ENCODE measurements around the gene NPPB. TPM values are rescaled to one million over a fixed set of nuclear protein-coding genes. Genes with fewer than 3 reads are reported as not detected.

Gene NPPB
- total and polyA plus RNA-seq, 9 of the 15 experiments (the other 6 are each of a cell fraction or from before 2014, with no cell fraction given) = not detected

DNA sequence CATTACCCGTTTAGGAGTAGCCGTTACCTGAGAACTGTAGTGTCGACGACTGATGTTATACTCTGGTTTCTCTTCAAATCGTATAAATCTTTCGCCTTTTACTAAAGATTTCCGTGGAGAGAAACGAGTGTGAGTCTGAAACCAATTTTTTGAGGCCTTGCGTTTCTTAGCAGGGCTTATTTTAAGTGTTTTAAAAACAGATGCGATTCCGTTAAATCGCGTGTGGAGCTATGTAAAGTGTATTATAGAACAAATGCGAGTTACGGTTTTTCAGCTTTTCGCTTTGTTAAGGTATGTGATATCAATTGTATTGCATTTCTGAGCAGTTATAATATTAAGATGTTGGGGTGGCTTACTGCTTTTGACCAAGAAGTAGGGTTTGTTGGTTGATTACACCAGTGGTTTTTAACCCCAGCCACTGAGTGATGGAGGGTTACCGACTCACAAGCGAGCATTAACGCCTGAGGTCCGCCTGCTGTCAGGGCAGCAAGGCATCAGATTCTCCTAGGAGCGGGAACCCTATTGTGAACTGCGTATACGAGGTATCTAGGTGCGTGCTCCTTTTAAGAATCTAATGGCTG lies 49.4 kb upstream of the NPPB start (continued):
- TF ChIP-seq, protein P1, sequence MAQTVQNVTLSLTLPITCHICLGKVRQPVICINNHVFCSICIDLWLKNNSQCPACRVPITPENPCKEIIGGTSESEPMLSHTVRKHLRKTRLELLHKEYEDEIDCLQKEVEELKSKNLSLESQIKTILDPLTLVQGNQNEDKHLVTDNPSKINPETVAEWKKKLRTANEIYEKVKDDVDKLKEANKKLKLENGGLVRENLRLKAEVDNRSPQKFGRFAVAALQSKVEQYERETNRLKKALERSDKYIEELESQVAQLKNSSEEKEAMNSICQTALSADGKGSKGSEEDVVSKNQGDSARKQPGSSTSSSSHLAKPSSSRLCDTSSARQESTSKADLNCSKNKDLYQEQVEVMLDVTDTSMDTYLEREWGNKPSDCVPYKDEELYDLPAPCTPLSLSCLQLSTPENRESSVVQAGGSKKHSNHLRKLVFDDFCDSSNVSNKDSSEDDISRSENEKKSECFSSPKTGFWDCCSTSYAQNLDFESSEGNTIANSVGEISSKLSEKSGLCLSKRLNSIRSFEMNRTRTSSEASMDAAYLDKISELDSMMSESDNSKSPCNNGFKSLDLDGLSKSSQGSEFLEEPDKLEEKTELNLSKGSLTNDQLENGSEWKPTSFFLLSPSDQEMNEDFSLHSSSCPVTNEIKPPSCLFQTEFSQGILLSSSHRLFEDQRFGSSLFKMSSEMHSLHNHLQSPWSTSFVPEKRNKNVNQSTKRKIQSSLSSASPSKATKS (CRISPR knock-in tag; IDR thresholded peaks at IDR 0.05) = peak; percentile 96
- peak; percentile 84 for TF ChIP-seq ELF1 (tag; IDR thresholded peaks at IDR 0.05)
- TF ChIP-seq SMARCA4 (IDR thresholded peaks at IDR 0.05) = no peak; the same call in 1 of the 2 replicates
- no peak for TF ChIP-seq MCM2 (IDR thresholded peaks at IDR 0.05; ENCODE audit: low read depth)
- TF ChIP-seq DIDO1 (tag; IDR thresholded peaks at IDR 0.05; ENCODE audit: low read depth) = no peak; the same call in 1 of the 2 replicates
- TF ChIP-seq, protein P2, sequence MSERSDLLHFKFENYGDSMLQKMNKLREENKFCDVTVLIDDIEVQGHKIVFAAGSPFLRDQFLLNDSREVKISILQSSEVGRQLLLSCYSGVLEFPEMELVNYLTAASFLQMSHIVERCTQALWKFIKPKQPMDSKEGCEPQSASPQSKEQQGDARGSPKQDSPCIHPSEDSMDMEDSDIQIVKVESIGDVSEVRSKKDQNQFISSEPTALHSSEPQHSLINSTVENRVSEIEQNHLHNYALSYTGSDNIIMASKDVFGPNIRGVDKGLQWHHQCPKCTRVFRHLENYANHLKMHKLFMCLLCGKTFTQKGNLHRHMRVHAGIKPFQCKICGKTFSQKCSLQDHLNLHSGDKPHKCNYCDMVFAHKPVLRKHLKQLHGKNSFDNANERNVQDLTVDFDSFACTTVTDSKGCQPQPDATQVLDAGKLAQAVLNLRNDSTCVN (CRISPR knock-in tag; IDR thresholded peaks at IDR 0.05) = peak; percentile 100
- no peak for TF ChIP-seq ZNF79 (CRISPR knock-in tag; IDR thresholded peaks at IDR 0.05; ENCODE audit: low read depth)
- TF ChIP-seq PRMT5 (CRISPR knock-in tag; IDR thresholded peaks at IDR 0.05) = no peak
- TF ChIP-seq PCBP1 (IDR thresholded peaks at IDR 0.05; ENCODE audit: low read depth, low read length, poor library complexity, severe bottlenecking) = no peak
- TF ChIP-seq NCOR1 (IDR thresholded peaks at IDR 0.05) = peak; percentile 98
- TF ChIP-seq ZNF830 (CRISPR knock-in tag; IDR thresholded peaks at IDR 0.05) = peak; percentile 99
- no peak; the same call in 1 of the 2 replicates for TF ChIP-seq GTF2A2 (tag; IDR thresholded peaks at IDR 0.05)
- TF ChIP-seq, protein P3, sequence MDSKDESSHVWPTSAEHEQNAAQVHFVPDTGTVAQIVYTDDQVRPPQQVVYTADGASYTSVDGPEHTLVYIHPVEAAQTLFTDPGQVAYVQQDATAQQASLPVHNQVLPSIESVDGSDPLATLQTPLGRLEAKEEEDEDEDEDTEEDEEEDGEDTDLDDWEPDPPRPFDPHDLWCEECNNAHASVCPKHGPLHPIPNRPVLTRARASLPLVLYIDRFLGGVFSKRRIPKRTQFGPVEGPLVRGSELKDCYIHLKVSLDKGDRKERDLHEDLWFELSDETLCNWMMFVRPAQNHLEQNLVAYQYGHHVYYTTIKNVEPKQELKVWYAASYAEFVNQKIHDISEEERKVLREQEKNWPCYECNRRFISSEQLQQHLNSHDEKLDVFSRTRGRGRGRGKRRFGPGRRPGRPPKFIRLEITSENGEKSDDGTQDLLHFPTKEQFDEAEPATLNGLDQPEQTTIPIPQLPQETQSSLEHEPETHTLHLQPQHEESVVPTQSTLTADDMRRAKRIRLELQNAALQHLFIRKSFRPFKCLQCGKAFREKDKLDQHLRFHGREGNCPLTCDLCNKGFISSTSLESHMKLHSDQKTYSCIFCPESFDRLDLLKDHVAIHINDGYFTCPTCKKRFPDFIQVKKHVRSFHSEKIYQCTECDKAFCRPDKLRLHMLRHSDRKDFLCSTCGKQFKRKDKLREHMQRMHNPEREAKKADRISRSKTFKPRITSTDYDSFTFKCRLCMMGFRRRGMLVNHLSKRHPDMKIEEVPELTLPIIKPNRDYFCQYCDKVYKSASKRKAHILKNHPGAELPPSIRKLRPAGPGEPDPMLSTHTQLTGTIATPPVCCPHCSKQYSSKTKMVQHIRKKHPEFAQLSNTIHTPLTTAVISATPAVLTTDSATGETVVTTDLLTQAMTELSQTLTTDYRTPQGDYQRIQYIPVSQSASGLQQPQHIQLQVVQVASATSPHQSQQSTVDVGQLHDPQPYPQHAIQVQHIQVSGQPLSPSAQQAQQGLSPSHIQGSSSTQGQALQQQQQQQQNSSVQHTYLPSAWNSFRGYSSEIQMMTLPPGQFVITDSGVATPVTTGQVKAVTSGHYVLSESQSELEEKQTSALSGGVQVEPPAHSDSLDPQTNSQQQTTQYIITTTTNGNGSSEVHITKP (IDR thresholded peaks at IDR 0.05; ENCODE audit: partially characterized antibody) = peak; percentile 75
- peak; percentile 93 for TF ChIP-seq E2F3 (CRISPR knock-in tag; IDR thresholded peaks at IDR 0.05)
- TF ChIP-seq, protein P4, sequence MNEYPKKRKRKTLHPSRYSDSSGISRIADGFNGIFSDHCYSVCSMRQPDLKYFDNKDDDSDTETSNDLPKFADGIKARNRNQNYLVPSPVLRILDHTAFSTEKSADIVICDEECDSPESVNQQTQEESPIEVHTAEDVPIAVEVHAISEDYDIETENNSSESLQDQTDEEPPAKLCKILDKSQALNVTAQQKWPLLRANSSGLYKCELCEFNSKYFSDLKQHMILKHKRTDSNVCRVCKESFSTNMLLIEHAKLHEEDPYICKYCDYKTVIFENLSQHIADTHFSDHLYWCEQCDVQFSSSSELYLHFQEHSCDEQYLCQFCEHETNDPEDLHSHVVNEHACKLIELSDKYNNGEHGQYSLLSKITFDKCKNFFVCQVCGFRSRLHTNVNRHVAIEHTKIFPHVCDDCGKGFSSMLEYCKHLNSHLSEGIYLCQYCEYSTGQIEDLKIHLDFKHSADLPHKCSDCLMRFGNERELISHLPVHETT (CRISPR knock-in tag; conservative IDR thresholded peaks at IDR 0.05 in 1 of 2, IDR thresholded peaks at IDR 0.05 in 1 of 2) = peak in 1 of 2 experiments; percentile 92; a peak in 2 of 4 replicates
- TF ChIP-seq ZNF764 (CRISPR knock-in tag; IDR thresholded peaks at IDR 0.05; ENCODE audit: low read depth) = peak; percentile 88
- TF ChIP-seq, protein P5, sequence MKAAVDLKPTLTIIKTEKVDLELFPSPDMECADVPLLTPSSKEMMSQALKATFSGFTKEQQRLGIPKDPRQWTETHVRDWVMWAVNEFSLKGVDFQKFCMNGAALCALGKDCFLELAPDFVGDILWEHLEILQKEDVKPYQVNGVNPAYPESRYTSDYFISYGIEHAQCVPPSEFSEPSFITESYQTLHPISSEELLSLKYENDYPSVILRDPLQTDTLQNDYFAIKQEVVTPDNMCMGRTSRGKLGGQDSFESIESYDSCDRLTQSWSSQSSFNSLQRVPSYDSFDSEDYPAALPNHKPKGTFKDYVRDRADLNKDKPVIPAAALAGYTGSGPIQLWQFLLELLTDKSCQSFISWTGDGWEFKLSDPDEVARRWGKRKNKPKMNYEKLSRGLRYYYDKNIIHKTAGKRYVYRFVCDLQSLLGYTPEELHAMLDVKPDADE (conservative IDR thresholded peaks at IDR 0.05; ENCODE audit: control insufficient read depth, low read depth, low read length) = peak; percentile 96
- TF ChIP-seq RNF2 (IDR thresholded peaks at IDR 0.05) = peak; percentile 100
- 0 out of 2 replicates have a peak, but pooled peaks have one; percentile 6 for TF ChIP-seq MTA3 (IDR thresholded peaks at IDR 0.05; ENCODE audit: borderline replicate concordance)

Measured in K562 (cell line).